Amygdala (tissue), 56 donors: ENCODE measurements around the gene SULT4A1.
"Not testable (repeated sequence)": the region's sequence is repeated elsewhere in the genome, so short reads cannot be mapped to it uniquely, and the experiment has no call there.

Experiments
- DNase-seq, 56 donors: peaks; one replicate each; lab custom pipeline; 2025; lab: John Stamatoyannopoulos, UW

SULT4A1 gene

GRCh38 chr22:43862074-43862881, at the start of gene SULT4A1:
Gene SULT4A1, minus strand, starts transcription at chr22:43862513. Its CDS starts 131 bp downstream, at chr22:43862382.
- peak in 4 of 56 donors; percentile 4 to 36 (median 22) for DNase-seq

GRCh38 chr22:43911351-43911750, 49.0 kb upstream of the SULT4A1 start:
- DNase-seq: no peak

GRCh38 chr22:43910178-43910695, 47.9 kb upstream of the SULT4A1 start:
- no peak for DNase-seq

GRCh38 chr22:43909708-43910107, 47.4 kb upstream of the SULT4A1 start:
- DNase-seq: no peak

GRCh38 chr22:43905681-43906080, 43.4 kb upstream of the SULT4A1 start:
- DNase-seq: no peak

GRCh38 chr22:43904412-43904811, 42.1 kb upstream of the SULT4A1 start:
- DNase-seq: peak in 4 of 56 donors; percentile 14 to 65 (median 31)

GRCh38 chr22:43903033-43903432, 40.7 kb upstream of the SULT4A1 start:
- DNase-seq: not testable (repeated sequence)

GRCh38 chr22:43901976-43902643, 39.8 kb upstream of the SULT4A1 start:
- no peak for DNase-seq

- DNase-seq: no peak
Observed at GRCh38 chr22:43900206-43900605, 37.9 kb upstream of the SULT4A1 start.

- peak in 2 of 56 donors; percentile 21 to 24 for DNase-seq
Observed at GRCh38 chr22:43897751-43898261, 35.5 kb upstream of the SULT4A1 start.

GRCh38 chr22:43895986-43896645, 33.8 kb upstream of the SULT4A1 start:
- no peak for DNase-seq

GRCh38 chr22:43894122-43894521, 31.8 kb upstream of the SULT4A1 start:
- no peak for DNase-seq

- DNase-seq: no peak
Observed at GRCh38 chr22:43893266-43893665, 31.0 kb upstream of the SULT4A1 start.

- no peak for DNase-seq
Observed at GRCh38 chr22:43892183-43892894, 30.0 kb upstream of the SULT4A1 start.

GRCh38 chr22:43891360-43892182, 29.3 kb upstream of the SULT4A1 start, which contains the start of gene PNPLA5:
Gene PNPLA5, minus strand, starts transcription at chr22:43892013. Its CDS starts 133 bp downstream, at chr22:43891880.
- DNase-seq: peak in 3 of 56 donors; percentile 9 to 71 (median 16)

- peak in 1 of 56 donors; percentile 37 for DNase-seq
Observed at GRCh38 chr22:43890901-43891331, 28.6 kb upstream of the SULT4A1 start.

GRCh38 chr22:43889860-43890253, 27.5 kb upstream of the SULT4A1 start:
- DNase-seq: no peak

- no peak for DNase-seq
Observed at GRCh38 chr22:43889201-43889859, 27.0 kb upstream of the SULT4A1 start.
